ENCODE measurements around the gene TP53INP2. TPM values are rescaled to one million over a fixed set of nuclear protein-coding genes. Genes with fewer than 3 reads are reported as not detected.

The TP53INP2 gene
- total and polyA plus RNA-seq, 9 of the 15 experiments (the other 6 are each of a cell fraction or from before 2014, with no cell fraction given), result 0.43 to 5.0 (median 1.3) TPM

GRCh38 chr20:34712525-34713192 lies 8.5 kb downstream of the TP53INP2 start:
- Histone ChIP-seq H2AFZ (ENCODE audit: low read depth, low read length) (no peak overlapping the region), H3K79me2 (ENCODE audit: control insufficient read depth, insufficient read depth, low read length) (no peaks in the 10 kb centered on the region), H3K27ac (ENCODE audit: extremely low read depth, low read depth, low read length) (peak overlapping the region; percentile 76), H3K9ac (ENCODE audit: insufficient read depth in 1 of 2, low read depth in 2 of 2, low read length in 2 of 2) (peak overlapping the region; percentile 33 to 57; a peak in 3 of 4 replicates), H3K36me3 (ENCODE audit: control insufficient read depth, insufficient read depth, low read length) (peaks cover 13% of the 10 kb centered on the region; the same call in 2 of the 3 replicates), H4K20me1 (replicated peaks; ENCODE audit: control insufficient read depth, insufficient read depth, low read length) (0 out of 2 replicates have a peak, but pooled peaks cover 2% of the 10 kb centered on the region), H3K9me1 (ENCODE audit: control insufficient read depth, insufficient read depth, low read length) (no peaks in the 10 kb centered on the region), H3K9me3 (replicated peaks; ENCODE audit: control insufficient read depth, insufficient read depth, low read depth, low read length) (no peaks in the 10 kb centered on the region), H3K4me3 (no peak overlapping the region), H3K4me1 (replicated peaks in 1 of 2; ENCODE audit: control insufficient read depth in 2 of 2, insufficient read depth in 2 of 2, low read length in 2 of 2) (peaks cover 32 to 37% of the 10 kb centered on the region in 2 experiments), H3K27me3 (ENCODE audit: control insufficient read depth in 2 of 2, insufficient read depth in 2 of 2, low read length in 2 of 2) (no peaks in the 10 kb centered on the region), H3K4me2 (ENCODE audit: insufficient read depth, low read length) (peak overlapping the region; percentile 44)
- intact Hi-C loops (cut with micrococcal nuclease), result loop anchor here (5.0 kb wide), 1 partner anchor 55 kb away; no protein-coding TSS in a partner anchor
- ATAC-seq (no peak), FAIRE-seq (no peak), DNase-seq (ENCODE audit: extremely low read depth in 1 of 4, low spot score in 3 of 4) (no peak)
- no TSS peak for BruUV-seq (replicated peaks)
- CTCF ChIA-PET (ENCODE audit: low intra/inter-chr PET ratio), result interaction anchor here (0.7 kb wide), 1 partner anchor 32 kb away, joined by 3 read pairs; no protein-coding TSS in a partner anchor
- 34% methylated on average over 5 of the region's 5 CpGs for WGBS (ENCODE audit: insufficient coverage, low coverage, missing lambda C conversion rate)
- in situ Hi-C loops (cut with MboI), result no loop called here
- POLR2A ChIA-PET, result interaction anchor here (0.7 to 1.6 kb wide), 8 partner anchors 9 to 130 kb away, joined by 3 to 7 read pairs (median 4); partner anchors contain the start of gene TP53INP2
- TF ChIP-seq CREB3 (tag; conservative IDR thresholded peaks at IDR 0.05; ENCODE audit: low read depth), result peak; percentile 67; the same call in 1 of the 2 replicates
- 0 out of 2 replicates have a peak, but pooled peaks have one; percentile 14 for TF ChIP-seq MAX (CRISPR knock-in tag; IDR thresholded peaks at IDR 0.05)
- no peak for TF ChIP-seq RBM34 (IDR thresholded peaks at IDR 0.05; ENCODE audit: borderline replicate concordance, insufficient read depth, low read length)
- no peak for TF ChIP-seq NFRKB (IDR thresholded peaks at IDR 0.05; ENCODE audit: low read depth)
- no peak for TF ChIP-seq NFXL1 (CRISPR knock-in tag; IDR thresholded peaks at IDR 0.05)
- TF ChIP-seq TCFL5 (CRISPR knock-in tag; conservative IDR thresholded peaks at IDR 0.05), result no peak
- TF ChIP-seq ZFP36 (IDR thresholded peaks at IDR 0.05; ENCODE audit: low read depth, low read length, partially characterized antibody), result no peak
- TF ChIP-seq GTF2E2 (tag; IDR thresholded peaks at IDR 0.05), result 0 out of 2 replicates have a peak, but pooled peaks have one; percentile 48
- TF ChIP-seq SAP30 (IDR thresholded peaks at IDR 0.05; ENCODE audit: borderline replicate concordance, insufficient read depth, low read depth, low read length, poor library complexity, severe bottlenecking), result peak; percentile 22
- 0 out of 2 replicates have a peak, but pooled peaks have one; percentile 44 for TF ChIP-seq ZNF395 (CRISPR knock-in tag; IDR thresholded peaks at IDR 0.05)
- TF ChIP-seq BRD4 (IDR thresholded peaks at IDR 0.05), result no peak
- 0 out of 6 replicates have a peak, but pooled peaks of 1 of the 3 experiments have one; percentile 2 for TF ChIP-seq CTCF (IDR thresholded peaks at IDR 0.05 in 2 of 3, conservative IDR thresholded peaks at IDR 0.05 in 1 of 3; ENCODE audit: insufficient read depth in 2 of 3, low read depth in 1 of 3, low read length in 3 of 3)
- TF ChIP-seq RBBP5 (IDR thresholded peaks at IDR 0.05; ENCODE audit: borderline replicate concordance, insufficient read depth, low read length, poor library complexity, severe bottlenecking), result no peak
- TF ChIP-seq ZNF431 (CRISPR knock-in tag; IDR thresholded peaks at IDR 0.05), result peak; percentile 63; the same call in 1 of the 2 replicates
- no peak for TF ChIP-seq PRPF4 (IDR thresholded peaks at IDR 0.05; ENCODE audit: insufficient read depth, low read depth, low read length, poor library complexity, severe bottlenecking)
